ENCODE data around the gene CACNG7. TPM values are rescaled to one million over a fixed set of nuclear protein-coding genes. Genes with fewer than 3 reads are reported as not detected.
A peak's percentile ranks its signal among the peaks of the same experiment; 100 is the strongest.
"Not testable (repeated sequence)": the region's sequence is repeated elsewhere in the genome, so short reads cannot be mapped to it uniquely, and the experiment has no call there.

Gene CACNG7
- total RNA-seq: under 0.01 TPM in 1 of 2 replicates, not detected in the other

GRCh38 chr19:53908935-53909415 lies at the start of gene CACNG7:
CACNG7 (plus strand) TSS chr19:53909278; CDS start chr19:53912832, 3,554 bp downstream.
- no peak for DNase-seq (ENCODE audit: low read depth in 2 of 2)

- DNase-seq (ENCODE audit: low read depth in 2 of 2): no peak
These were observed 44.7 kb upstream of the CACNG7 start for GRCh38 chr19:53864308-53864836.

- DNase-seq (ENCODE audit: low read depth in 2 of 2): no peak
These were observed 43.6 kb upstream of the CACNG7 start for GRCh38 chr19:53865523-53865917.

GRCh38 chr19:53865918-53866864 lies 42.9 kb upstream of the CACNG7 start:
- DNase-seq (ENCODE audit: low read depth in 2 of 2): peak; percentile 69 to 81

GRCh38 chr19:53866865-53867224 lies 42.2 kb upstream of the CACNG7 start:
- DNase-seq (ENCODE audit: low read depth in 2 of 2): no peak

- peak; percentile 99 for DNase-seq (ENCODE audit: low read depth in 2 of 2)
These were observed 41.6 kb upstream of the CACNG7 start, which contains the start of gene MYADM for GRCh38 chr19:53867225-53868090. MYADM (plus strand) TSS chr19:53867883; CDS start chr19:53873530, 5,647 bp downstream.

GRCh38 chr19:53868091-53868891 lies 40.8 kb upstream of the CACNG7 start:
- peak; percentile 40 to 47 for DNase-seq (ENCODE audit: low read depth in 2 of 2)

- DNase-seq (ENCODE audit: low read depth in 2 of 2): peak; percentile 86 to 90
These were observed 39.9 kb upstream of the CACNG7 start for GRCh38 chr19:53868892-53869804.

GRCh38 chr19:53869805-53870484 lies 39.1 kb upstream of the CACNG7 start:
- not testable (repeated sequence) for DNase-seq (ENCODE audit: low read depth in 2 of 2)

- DNase-seq (ENCODE audit: low read depth in 2 of 2): no peak
These were observed 38.6 kb upstream of the CACNG7 start for GRCh38 chr19:53870485-53870844.

- no peak for DNase-seq (ENCODE audit: low read depth in 2 of 2)
These were observed 37.6 kb upstream of the CACNG7 start for GRCh38 chr19:53871454-53871853.

GRCh38 chr19:53872762-53873161 lies 36.3 kb upstream of the CACNG7 start:
- no peak for DNase-seq (ENCODE audit: low read depth in 2 of 2)

GRCh38 chr19:53873773-53874605 lies 35.1 kb upstream of the CACNG7 start:
- DNase-seq (ENCODE audit: low read depth in 2 of 2): no peak

- DNase-seq (ENCODE audit: low read depth in 2 of 2): no peak
These were observed 34.5 kb upstream of the CACNG7 start for GRCh38 chr19:53874606-53874990.

- DNase-seq (ENCODE audit: low read depth in 2 of 2): no peak
These were observed 33.3 kb upstream of the CACNG7 start for GRCh38 chr19:53875602-53876325.

GRCh38 chr19:53876651-53877224 lies 32.3 kb upstream of the CACNG7 start:
- DNase-seq (ENCODE audit: low read depth in 2 of 2): peak in 1 of 2 donors; percentile 46

GRCh38 chr19:53877361-53877766 lies 31.7 kb upstream of the CACNG7 start:
- peak; percentile 32 to 59 for DNase-seq (ENCODE audit: low read depth in 2 of 2)
